ENCODE data around the gene PRDM4. TPM values are rescaled to one million over a fixed set of nuclear protein-coding genes. Genes with fewer than 3 reads are reported as not detected.
"Not testable (repeated sequence)": the region's sequence is repeated elsewhere in the genome, so short reads cannot be mapped to it uniquely, and the experiment has no call there.

PRDM4 gene
- polyA plus RNA-seq, 2 of the 4 experiments (the other 2 are of a cell fraction): 14.6 to 31.6 TPM

- no peak for TF ChIP-seq ZSCAN20 (CRISPR knock-in tag; IDR thresholded peaks at IDR 0.05)
- TF ChIP-seq CBX2 (IDR thresholded peaks at IDR 0.05; ENCODE audit: borderline replicate concordance, low read depth): no peak
- TF ChIP-seq NFE2L2 (conservative IDR thresholded peaks at IDR 0.05; ENCODE audit: low read length): no peak
These were observed 30.2 kb downstream of the PRDM4 start (continued) for GRCh38 chr12:107730618-107731341.

DNA sequence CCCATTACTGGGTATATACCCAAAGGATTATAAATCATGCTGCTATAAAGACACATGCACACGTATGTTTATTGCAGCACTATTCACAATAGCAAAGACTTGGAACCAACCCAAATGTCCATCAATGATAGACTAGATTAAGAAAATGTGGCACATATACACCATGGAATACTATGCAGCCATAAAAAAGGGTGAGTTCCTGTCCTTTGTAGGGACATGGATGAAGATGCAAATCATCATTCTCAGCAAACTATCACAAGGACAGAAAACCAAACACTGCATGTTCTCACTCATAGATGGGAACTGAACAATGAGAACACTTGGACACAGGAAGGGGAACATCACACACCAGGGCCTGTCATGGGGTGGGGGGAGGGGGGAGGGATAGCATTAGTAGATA is 33.2 kb downstream of the PRDM4 start:
- H3K9me3 ChIP-seq; H3K4me1 ChIP-seq; H3K4me2 ChIP-seq; DNase-seq (ENCODE audit: low read depth in 1 of 2, low spot score in 1 of 2); CTCF ChIA-PET; POLR2A ChIA-PET; ATAC-seq; H3K4me3 ChIP-seq; H3K27ac ChIP-seq; FAIRE-seq: not testable (repeated sequence)
- no CpG with 5 or more reads among the region's 1 CpG for WGBS (ENCODE audit: missing lambda C conversion rate)

DNA sequence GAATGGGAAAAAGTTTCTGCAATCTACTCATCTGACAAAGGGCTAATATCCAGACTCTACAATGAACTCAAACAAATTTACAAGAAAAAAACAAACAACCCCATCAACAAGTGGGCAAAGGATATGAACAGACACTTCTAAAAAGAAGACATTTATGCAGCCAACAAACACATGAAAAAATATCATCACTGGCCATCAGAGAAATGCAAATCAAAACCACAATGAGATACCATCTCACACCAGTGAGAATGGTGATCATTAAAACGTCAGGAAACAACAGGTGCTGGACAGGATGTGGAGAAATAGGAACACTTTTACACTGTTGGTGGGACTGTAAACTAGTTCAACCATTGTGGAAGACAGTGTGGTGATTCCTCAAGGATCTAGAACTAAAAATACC is 33.6 kb downstream of the PRDM4 start:
- ATAC-seq; CTCF ChIA-PET; DNase-seq (ENCODE audit: low read depth in 1 of 2, low spot score in 1 of 2); POLR2A ChIA-PET; H3K4me1 ChIP-seq; H3K4me3 ChIP-seq; H3K9me3 ChIP-seq; FAIRE-seq; H3K4me2 ChIP-seq; H3K27ac ChIP-seq: not testable (repeated sequence)
- WGBS (ENCODE audit: missing lambda C conversion rate): 37% methylated on average over 1 of the region's 1 CpG

DNA sequence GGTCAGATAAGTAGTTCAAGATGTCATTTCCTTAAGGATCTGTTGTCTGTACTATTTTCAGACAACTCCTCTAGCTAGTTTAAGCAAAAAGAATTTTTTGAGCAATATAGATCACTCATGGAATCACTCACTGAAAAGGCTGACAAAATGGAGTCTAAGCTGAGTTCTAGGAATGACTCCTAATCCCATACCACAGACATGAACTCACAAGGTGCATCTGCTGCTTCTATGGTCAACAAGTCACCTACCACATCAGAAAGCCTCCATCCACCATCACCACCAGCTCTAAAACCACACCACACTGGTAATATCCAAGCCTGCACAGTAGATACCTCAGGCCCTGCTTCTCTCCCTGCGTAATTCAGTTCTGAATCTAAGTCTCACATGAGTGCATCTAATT is 42.3 kb downstream of the PRDM4 start:
- ATAC-seq (no peak; a peak in 1 of 6 replicates), DNase-seq (ENCODE audit: low read depth in 1 of 2, low spot score in 1 of 2) (no peak), FAIRE-seq (no peak)
- WGBS (ENCODE audit: missing lambda C conversion rate): 92% methylated on average over 1 of the region's 1 CpG
- CTCF ChIA-PET: interaction anchor here (0.6 kb wide), 1 partner anchor 571 kb away, joined by 3 read pairs; no protein-coding TSS in a partner anchor
- H3K9me3 ChIP-seq: no peaks in the 10 kb centered on the region
- no peak overlapping the region for H3K4me3 ChIP-seq
- TF ChIP-seq RCOR1 (IDR thresholded peaks at IDR 0.05; ENCODE audit: low read depth, low read length) (no peak), NFE2L2 (conservative IDR thresholded peaks at IDR 0.05; ENCODE audit: low read length) (no peak), HDAC2 (IDR thresholded peaks at IDR 0.05) (no peak), RAD21 (conservative IDR thresholded peaks at IDR 0.05 in 1 of 2, IDR thresholded peaks at IDR 0.05 in 1 of 2) (no peak), FOSB (CRISPR knock-in tag; IDR thresholded peaks at IDR 0.05) (no peak), HEYL (CRISPR knock-in tag; IDR thresholded peaks at IDR 0.05) (no peak), EP300 (IDR thresholded peaks at IDR 0.05) (no peak), KDM1A (IDR thresholded peaks at IDR 0.05; ENCODE audit: low read depth) (no peak), PHF8 (IDR thresholded peaks at IDR 0.05; ENCODE audit: borderline replicate concordance, low read depth) (no peak), CHD4 (IDR thresholded peaks at IDR 0.05; ENCODE audit: borderline replicate concordance) (no peak), SMC3 (IDR thresholded peaks at IDR 0.05) (no peak), CEBPB (IDR thresholded peaks at IDR 0.05) (no peak), MAZ (IDR thresholded peaks at IDR 0.05; ENCODE audit: borderline replicate concordance, low read depth, low read length) (no peak)
- TF ChIP-seq, protein P1, sequence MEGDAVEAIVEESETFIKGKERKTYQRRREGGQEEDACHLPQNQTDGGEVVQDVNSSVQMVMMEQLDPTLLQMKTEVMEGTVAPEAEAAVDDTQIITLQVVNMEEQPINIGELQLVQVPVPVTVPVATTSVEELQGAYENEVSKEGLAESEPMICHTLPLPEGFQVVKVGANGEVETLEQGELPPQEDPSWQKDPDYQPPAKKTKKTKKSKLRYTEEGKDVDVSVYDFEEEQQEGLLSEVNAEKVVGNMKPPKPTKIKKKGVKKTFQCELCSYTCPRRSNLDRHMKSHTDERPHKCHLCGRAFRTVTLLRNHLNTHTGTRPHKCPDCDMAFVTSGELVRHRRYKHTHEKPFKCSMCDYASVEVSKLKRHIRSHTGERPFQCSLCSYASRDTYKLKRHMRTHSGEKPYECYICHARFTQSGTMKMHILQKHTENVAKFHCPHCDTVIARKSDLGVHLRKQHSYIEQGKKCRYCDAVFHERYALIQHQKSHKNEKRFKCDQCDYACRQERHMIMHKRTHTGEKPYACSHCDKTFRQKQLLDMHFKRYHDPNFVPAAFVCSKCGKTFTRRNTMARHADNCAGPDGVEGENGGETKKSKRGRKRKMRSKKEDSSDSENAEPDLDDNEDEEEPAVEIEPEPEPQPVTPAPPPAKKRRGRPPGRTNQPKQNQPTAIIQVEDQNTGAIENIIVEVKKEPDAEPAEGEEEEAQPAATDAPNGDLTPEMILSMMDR (IDR thresholded peaks at IDR 0.05): no peak
- TF ChIP-seq, protein P2, sequence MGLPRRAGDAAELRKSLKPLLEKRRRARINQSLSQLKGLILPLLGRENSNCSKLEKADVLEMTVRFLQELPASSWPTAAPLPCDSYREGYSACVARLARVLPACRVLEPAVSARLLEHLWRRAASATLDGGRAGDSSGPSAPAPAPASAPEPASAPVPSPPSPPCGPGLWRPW (IDR thresholded peaks at IDR 0.05): no peak
- POLR2A ChIA-PET: no interaction called here
- no peak overlapping the region for H3K27ac ChIP-seq
- H3K4me2 ChIP-seq: no peak overlapping the region
- H3K4me1 ChIP-seq: no peaks in the 10 kb centered on the region

DNA sequence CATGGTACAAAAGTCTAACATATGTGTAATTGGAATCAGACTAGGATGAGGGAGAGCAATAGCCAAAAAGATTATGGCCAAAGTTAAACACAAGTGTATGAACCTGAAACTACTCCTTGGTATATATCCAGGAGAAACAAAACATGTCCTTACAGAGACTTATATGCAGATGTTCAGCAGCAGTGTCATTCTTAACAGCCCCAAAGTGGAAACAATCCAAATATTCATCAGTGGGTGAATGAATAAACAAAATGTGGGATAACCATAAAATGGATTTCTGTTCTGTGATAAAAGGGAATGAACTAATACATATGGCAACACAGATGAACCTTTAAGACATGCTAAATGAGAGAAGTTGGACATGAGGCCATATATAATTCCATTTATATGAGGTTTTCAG is 45.2 kb downstream of the PRDM4 start:
- Histone ChIP-seq H3K4me2 (no peak overlapping the region), H3K4me1 (no peaks in the 10 kb centered on the region), H3K27ac (no peak overlapping the region), H3K9me3 (no peaks in the 10 kb centered on the region), H3K4me3 (no peak overlapping the region)
- CTCF ChIA-PET: no interaction called here
- ATAC-seq (no peak), FAIRE-seq (no peak), DNase-seq (ENCODE audit: low read depth in 1 of 2, low spot score in 1 of 2) (no peak)
- POLR2A ChIA-PET: no interaction called here
- TF ChIP-seq CHD2 (IDR thresholded peaks at IDR 0.05; ENCODE audit: low read length, partially characterized antibody): no peak
- TF ChIP-seq ESRRA (IDR thresholded peaks at IDR 0.05; ENCODE audit: borderline replicate concordance, low read length): no peak
- TF ChIP-seq, protein P3, sequence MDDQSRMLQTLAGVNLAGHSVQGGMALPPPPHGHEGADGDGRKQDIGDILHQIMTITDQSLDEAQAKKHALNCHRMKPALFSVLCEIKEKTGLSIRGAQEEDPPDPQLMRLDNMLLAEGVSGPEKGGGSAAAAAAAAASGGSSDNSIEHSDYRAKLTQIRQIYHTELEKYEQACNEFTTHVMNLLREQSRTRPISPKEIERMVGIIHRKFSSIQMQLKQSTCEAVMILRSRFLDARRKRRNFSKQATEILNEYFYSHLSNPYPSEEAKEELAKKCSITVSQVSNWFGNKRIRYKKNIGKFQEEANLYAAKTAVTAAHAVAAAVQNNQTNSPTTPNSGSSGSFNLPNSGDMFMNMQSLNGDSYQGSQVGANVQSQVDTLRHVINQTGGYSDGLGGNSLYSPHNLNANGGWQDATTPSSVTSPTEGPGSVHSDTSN (IDR thresholded peaks at IDR 0.05): no peak

GRCh38 chr12:107705522-107705921 is 55.4 kb downstream of the PRDM4 start:
- H3K4me2 ChIP-seq; ATAC-seq; DNase-seq (ENCODE audit: low read depth in 1 of 2, low spot score in 1 of 2); CTCF ChIA-PET; H3K4me1 ChIP-seq; FAIRE-seq; H3K27ac ChIP-seq; POLR2A ChIA-PET; H3K4me3 ChIP-seq; H3K9me3 ChIP-seq: not testable (repeated sequence)
- 93% methylated on average over 5 of the region's 5 CpGs for WGBS (ENCODE audit: missing lambda C conversion rate)

All from A549 (cell line).